H1 (cell line): Measurements from ENCODE around the gene PRKAR1B. TPM values are rescaled to one million over a fixed set of nuclear protein-coding genes. Genes with fewer than 3 reads are reported as not detected.

ENCODE experiments used
- ASH2L ChIP-seq: fragments of 200-600, 300-600 bp; sonication (generic); IDR thresholded peaks from one replicate; pipeline ENCODE4 v1.7.1; 2017; ENCODE audit warnings: low read length
- CEBPB ChIP-seq: IDR thresholded peaks from 2 replicates; pipeline ENCODE4 v1.6.1; 2012; ENCODE audit warnings: low read depth, low read length
- CTBP2 ChIP-seq: IDR thresholded peaks from 2 replicates; pipeline ENCODE4 v1.7.0; 2011; ENCODE audit warnings: borderline replicate concordance, mild to moderate bottlenecking, moderate library complexity, mixed read lengths, low read length; ENCODE audit not compliant: insufficient read depth, insufficient read length
- RFX5 ChIP-seq: IDR thresholded peaks from 2 replicates; pipeline ENCODE4 v1.6.1; 2011; ENCODE audit warnings: low read depth, low read length, improper control_type of control experiment, borderline replicate concordance
- USF2 ChIP-seq: IDR thresholded peaks from 2 replicates; pipeline ENCODE4 v1.6.1; 2011; ENCODE audit warnings: low read length, improper control_type of control experiment
- YY1 ChIP-seq: IDR thresholded peaks from 2 replicates; pipeline ENCODE4 v1.6.1; 2011; ENCODE audit warnings: low read depth, mild to moderate bottlenecking, low read length
- polyA plus RNA-seq, 7 experiments: library from polyadenylated mRNA; depleted of rRNA in 3 of 7; stranded (reverse) in 5 of 7; unstranded in 2 of 7; fragments of >200 nt in 5 of 7; fragments of 200-250 nt in 2 of 7; gene quantifications; 1 replicate in 5 of 7; 2 replicates in 1 of 7; 4 replicates in 1 of 7; pipeline versions ENCODE4 v1.2.1 to v1.2.3, GENCODE V29; 2011 to 2013; ENCODE audit warnings: missing spikeins in 2 of 7, mixed read lengths in 2 of 7
- total RNA-seq: library from RNA; stranded (reverse); fragmentation: NEBNext Ultra II Directional; extraction: Animal tissue kit (Norgen Biotek cat#: 25700); gene quantifications from 2 replicates; pipeline ENCODE4 v1.2.1, GENCODE V29; 2021
- TF ChIP-seq, protein P1 (sequence below): fragments of 300-600 bp; sonication (generic); IDR thresholded peaks from 2 replicates; pipeline ENCODE4 v1.7.1; 2012; ENCODE audit warnings: low read length, moderate library complexity, mild to moderate bottlenecking, inconsistent platforms; ENCODE audit not compliant: insufficient replicate concordance
- TF ChIP-seq, protein P2 (sequence below): IDR thresholded peaks from 2 replicates; pipeline ENCODE4 v1.6.1; 2012; ENCODE audit warnings: inconsistent platforms

Gene PRKAR1B
- total and polyA plus RNA-seq, 2 of the 8 experiments (the other 6 are each of a cell fraction or from before 2014, with no cell fraction given) = 12.3 to 55.7 TPM

GRCh38 chr7:604001-604883, 122.8 kb downstream of the PRKAR1B start (continued):
- TF ChIP-seq, protein P1, sequence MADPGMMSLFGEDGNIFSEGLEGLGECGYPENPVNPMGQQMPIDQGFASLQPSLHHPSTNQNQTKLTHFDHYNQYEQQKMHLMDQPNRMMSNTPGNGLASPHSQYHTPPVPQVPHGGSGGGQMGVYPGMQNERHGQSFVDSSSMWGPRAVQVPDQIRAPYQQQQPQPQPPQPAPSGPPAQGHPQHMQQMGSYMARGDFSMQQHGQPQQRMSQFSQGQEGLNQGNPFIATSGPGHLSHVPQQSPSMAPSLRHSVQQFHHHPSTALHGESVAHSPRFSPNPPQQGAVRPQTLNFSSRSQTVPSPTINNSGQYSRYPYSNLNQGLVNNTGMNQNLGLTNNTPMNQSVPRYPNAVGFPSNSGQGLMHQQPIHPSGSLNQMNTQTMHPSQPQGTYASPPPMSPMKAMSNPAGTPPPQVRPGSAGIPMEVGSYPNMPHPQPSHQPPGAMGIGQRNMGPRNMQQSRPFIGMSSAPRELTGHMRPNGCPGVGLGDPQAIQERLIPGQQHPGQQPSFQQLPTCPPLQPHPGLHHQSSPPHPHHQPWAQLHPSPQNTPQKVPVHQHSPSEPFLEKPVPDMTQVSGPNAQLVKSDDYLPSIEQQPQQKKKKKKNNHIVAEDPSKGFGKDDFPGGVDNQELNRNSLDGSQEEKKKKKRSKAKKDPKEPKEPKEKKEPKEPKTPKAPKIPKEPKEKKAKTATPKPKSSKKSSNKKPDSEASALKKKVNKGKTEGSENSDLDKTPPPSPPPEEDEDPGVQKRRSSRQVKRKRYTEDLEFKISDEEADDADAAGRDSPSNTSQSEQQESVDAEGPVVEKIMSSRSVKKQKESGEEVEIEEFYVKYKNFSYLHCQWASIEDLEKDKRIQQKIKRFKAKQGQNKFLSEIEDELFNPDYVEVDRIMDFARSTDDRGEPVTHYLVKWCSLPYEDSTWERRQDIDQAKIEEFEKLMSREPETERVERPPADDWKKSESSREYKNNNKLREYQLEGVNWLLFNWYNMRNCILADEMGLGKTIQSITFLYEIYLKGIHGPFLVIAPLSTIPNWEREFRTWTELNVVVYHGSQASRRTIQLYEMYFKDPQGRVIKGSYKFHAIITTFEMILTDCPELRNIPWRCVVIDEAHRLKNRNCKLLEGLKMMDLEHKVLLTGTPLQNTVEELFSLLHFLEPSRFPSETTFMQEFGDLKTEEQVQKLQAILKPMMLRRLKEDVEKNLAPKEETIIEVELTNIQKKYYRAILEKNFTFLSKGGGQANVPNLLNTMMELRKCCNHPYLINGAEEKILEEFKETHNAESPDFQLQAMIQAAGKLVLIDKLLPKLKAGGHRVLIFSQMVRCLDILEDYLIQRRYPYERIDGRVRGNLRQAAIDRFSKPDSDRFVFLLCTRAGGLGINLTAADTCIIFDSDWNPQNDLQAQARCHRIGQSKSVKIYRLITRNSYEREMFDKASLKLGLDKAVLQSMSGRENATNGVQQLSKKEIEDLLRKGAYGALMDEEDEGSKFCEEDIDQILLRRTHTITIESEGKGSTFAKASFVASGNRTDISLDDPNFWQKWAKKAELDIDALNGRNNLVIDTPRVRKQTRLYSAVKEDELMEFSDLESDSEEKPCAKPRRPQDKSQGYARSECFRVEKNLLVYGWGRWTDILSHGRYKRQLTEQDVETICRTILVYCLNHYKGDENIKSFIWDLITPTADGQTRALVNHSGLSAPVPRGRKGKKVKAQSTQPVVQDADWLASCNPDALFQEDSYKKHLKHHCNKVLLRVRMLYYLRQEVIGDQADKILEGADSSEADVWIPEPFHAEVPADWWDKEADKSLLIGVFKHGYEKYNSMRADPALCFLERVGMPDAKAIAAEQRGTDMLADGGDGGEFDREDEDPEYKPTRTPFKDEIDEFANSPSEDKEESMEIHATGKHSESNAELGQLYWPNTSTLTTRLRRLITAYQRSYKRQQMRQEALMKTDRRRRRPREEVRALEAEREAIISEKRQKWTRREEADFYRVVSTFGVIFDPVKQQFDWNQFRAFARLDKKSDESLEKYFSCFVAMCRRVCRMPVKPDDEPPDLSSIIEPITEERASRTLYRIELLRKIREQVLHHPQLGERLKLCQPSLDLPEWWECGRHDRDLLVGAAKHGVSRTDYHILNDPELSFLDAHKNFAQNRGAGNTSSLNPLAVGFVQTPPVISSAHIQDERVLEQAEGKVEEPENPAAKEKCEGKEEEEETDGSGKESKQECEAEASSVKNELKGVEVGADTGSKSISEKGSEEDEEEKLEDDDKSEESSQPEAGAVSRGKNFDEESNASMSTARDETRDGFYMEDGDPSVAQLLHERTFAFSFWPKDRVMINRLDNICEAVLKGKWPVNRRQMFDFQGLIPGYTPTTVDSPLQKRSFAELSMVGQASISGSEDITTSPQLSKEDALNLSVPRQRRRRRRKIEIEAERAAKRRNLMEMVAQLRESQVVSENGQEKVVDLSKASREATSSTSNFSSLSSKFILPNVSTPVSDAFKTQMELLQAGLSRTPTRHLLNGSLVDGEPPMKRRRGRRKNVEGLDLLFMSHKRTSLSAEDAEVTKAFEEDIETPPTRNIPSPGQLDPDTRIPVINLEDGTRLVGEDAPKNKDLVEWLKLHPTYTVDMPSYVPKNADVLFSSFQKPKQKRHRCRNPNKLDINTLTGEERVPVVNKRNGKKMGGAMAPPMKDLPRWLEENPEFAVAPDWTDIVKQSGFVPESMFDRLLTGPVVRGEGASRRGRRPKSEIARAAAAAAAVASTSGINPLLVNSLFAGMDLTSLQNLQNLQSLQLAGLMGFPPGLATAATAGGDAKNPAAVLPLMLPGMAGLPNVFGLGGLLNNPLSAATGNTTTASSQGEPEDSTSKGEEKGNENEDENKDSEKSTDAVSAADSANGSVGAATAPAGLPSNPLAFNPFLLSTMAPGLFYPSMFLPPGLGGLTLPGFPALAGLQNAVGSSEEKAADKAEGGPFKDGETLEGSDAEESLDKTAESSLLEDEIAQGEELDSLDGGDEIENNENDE = no peak
- no peak for TF ChIP-seq RFX5
- TF ChIP-seq YY1 = no peak
- no peak for TF ChIP-seq CTBP2
- TF ChIP-seq, protein P2, sequence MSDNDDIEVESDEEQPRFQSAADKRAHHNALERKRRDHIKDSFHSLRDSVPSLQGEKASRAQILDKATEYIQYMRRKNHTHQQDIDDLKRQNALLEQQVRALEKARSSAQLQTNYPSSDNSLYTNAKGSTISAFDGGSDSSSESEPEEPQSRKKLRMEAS = no peak
- no peak for TF ChIP-seq CEBPB
- no peak for TF ChIP-seq ASH2L
- no peak for TF ChIP-seq USF2
